SH-SY5Y (cell line): ENCODE results near the gene AP3S1.

Source experiments
- GATA2 ChIP-seq: IDR thresholded peaks from 2 replicates; pipeline ENCODE4 v1.6.1; 2011; ENCODE audit warnings: mild to moderate bottlenecking, low read depth, low read length
- GATA3 ChIP-seq: IDR thresholded peaks from 2 replicates; pipeline ENCODE4 v1.6.1; 2011; ENCODE audit warnings: low read depth, mild to moderate bottlenecking, low read length, moderate library complexity

AP3S1 gene

DNA sequence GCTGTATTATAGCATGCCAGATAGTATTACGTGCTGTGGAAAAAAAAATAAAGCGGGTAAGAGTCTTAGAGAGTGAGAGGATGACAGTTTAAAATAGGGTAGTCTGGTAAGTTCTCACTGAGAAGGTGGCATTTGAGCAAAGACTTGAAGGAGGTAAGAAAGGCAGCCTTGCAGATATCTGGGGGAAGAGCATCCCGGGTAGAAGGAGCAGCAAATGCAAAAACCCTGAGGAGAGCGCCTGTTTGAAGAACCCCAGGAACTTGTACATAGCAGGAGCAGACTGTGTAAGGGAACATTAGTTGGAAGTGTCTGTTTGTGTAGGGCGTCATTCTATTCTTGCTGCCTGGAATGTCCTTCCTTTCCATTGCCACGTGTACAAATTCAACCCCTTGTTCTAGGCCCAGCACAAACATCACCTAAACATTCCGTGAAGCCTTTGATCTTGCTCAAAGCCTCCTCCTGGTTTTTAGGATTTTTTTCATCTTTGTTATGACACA is 2.6 kb downstream of the AP3S1 start:
- TF ChIP-seq GATA3 (no peak), GATA2 (no peak)

GRCh38 chr5:115847290-115847689 is 5.6 kb downstream of the AP3S1 start:
- no peak for TF ChIP-seq GATA3
- no peak for TF ChIP-seq GATA2

DNA sequence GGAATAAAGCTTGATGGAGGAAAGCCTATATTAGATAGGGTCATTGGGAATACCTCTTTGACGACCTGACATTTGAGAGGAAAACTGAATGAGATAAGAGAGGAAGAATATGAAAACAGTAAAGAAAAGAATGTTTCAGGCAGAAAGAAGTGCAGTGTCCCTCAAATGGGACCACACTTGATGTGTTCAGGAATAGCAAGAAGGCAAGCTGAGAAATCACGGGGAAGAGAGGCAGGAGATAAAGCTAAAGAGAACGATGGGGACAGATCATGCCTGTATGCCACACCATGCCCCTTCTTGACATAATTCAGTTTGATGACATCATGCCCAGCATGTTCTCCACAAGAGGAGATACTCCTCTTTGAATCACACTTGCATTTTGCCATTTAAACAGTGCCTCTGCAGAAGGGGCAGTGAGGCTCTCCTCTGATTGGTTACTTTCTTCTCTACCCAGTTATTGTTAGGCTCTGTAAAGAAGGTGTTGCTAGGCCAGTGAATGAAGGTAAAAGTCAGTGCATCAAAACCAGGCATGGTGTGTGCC is 7.6 kb downstream of the AP3S1 start:
- TF ChIP-seq GATA2 (no peak), GATA3 (no peak)

DNA sequence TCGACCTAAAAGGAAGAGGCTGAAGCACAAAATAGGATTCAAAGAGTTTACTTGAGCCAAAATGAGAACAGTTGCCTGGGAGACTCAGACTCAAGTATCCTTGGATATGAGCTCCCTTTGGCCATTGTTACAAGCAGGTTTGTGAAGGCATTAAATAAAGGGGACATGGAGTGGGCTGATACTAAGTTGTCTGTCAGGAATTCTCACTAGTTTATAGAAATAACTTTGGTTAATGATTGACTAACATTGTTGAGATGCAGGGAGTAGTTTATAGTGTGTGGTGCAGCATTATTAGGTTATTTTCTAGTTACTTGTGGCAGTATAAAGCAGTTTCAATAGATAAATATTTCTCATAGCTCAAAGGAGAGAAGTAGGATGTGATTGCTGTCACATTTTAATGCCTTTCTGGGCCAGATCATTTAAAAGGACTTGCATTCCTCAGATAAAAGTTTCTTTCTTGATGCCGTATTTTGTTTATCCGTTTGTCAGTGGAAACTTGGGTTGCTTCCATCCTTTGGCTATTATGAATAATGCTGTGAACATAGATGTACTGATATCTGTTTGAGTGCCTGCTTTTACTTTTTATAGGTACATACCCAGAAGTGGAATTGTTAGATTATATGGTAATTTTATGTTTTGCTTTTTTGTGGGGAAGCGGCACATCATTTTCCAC is 9.1 kb downstream of the AP3S1 start:
- TF ChIP-seq GATA3 (no peak), GATA2 (no peak)

DNA sequence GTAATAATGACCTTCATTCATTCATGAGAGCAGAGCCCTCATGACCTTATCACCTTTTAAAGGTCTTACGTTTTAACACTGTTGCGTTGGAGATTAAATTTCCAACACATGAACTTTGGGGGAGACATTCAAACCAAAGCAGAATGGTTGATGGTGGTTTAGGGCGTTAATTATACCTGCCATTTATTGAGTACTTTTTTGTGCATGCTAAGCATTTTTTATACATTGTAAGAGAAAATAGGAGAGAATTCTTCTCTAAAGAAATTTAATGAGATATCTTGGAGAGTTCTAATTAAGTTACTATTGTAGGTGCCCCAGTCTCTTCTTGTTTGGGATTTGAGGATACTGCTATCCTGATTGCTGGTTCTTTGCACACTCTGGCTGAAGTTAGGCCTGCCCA is 12.4 kb downstream of the AP3S1 start:
- TF ChIP-seq GATA2 (no peak), GATA3 (no peak)

- TF ChIP-seq GATA2 (no peak), GATA3 (no peak)
These were observed 14.2 kb downstream of the AP3S1 start for GRCh38 chr5:115855959-115856358.

- TF ChIP-seq GATA2 (no peak), GATA3 (no peak)
These were observed 15.3 kb downstream of the AP3S1 start for GRCh38 chr5:115857057-115857479.

- no peak for TF ChIP-seq GATA3
- no peak for TF ChIP-seq GATA2
These were observed 16.1 kb downstream of the AP3S1 start for GRCh38 chr5:115857626-115858349.

DNA sequence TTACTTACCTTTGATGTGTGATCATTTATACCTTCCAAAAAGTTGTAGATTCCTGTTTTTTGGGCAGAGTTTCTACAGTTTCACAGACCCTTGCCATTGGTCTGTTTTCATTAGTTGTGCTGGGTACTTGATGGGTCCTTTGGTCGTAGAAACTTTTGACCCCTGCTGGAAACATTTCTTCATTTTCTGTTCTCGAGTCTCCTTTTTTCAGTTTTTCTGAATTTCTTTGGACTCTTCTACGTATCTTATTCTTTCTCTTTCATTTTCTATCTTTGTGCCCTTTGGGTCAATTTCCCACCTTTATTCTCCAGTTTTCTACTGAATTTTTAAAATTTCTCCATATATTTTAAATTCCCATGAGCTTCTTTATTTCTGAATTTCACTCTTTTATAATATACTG is 16.7 kb downstream of the AP3S1 start:
- TF ChIP-seq GATA2 (no peak), GATA3 (no peak)

DNA sequence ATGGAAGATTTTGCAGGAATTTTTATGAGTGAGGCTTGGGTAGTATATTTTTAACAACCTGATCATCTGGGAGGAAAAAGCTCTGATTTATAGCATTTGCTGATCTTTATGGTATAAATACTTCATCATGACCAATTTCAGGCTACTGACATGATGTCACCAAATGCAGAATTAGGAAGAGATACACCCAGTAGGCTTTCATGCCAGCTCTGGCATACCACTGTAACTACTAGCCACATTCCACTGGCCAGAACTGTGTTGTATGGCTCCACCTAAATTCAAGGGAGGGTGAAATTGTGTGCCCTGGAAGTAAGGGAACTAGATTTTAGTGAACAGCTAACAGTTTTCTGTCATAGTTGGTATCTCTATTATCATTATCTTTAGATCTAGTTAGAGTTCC is 17.6 kb downstream of the AP3S1 start:
- TF ChIP-seq GATA3 (no peak), GATA2 (no peak)

DNA sequence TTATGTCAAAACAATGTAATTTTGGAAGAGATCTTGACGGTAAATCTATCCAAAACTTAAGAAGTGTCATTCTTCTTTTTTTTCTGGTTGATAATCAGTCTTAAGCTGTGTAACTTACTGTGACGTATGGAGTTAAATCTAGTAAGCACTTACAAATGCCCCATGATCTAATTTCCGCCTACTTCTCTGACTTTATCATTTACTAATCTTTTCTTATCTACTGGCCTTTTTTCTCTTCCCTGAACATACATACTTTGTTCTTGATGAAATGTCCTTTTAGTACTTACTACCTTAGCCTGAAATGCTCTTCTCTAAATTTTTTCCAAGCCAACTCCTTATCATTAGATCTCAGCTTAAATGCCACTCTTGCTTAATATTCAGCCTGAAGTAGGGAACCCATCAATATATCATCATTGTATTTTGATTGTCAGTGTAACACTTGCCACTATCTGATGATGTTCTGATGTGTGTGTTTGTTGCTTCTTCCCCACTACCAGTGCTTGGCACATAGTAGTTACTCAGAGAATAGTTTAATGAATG is 27.6 kb downstream of the AP3S1 start:
- TF ChIP-seq GATA2 (no peak), GATA3 (0 out of 2 replicates have a peak, but pooled peaks have one; percentile 15)

DNA sequence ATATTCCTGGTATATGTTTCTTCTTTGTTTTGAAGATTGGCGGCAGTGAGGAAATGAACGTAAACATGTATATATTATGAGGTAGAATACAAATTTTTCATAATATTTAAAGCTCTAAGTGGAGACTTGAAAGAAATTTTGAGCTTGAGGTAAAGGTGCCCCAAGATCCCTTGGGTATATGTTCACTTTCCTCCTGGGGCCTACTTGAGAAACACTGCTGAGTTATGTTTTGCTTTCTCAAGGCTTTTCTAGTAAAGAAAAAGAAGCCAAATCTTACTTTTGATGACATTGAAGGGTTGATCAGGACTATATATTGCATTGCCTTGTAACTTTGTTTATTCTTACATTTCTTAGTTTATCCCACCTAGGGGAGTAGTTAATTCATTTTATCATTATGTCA is 30.7 kb downstream of the AP3S1 start:
- no peak for TF ChIP-seq GATA3
- no peak for TF ChIP-seq GATA2

GRCh38 chr5:115873392-115873791 is 31.7 kb downstream of the AP3S1 start:
- TF ChIP-seq GATA3 (no peak), GATA2 (no peak)

DNA sequence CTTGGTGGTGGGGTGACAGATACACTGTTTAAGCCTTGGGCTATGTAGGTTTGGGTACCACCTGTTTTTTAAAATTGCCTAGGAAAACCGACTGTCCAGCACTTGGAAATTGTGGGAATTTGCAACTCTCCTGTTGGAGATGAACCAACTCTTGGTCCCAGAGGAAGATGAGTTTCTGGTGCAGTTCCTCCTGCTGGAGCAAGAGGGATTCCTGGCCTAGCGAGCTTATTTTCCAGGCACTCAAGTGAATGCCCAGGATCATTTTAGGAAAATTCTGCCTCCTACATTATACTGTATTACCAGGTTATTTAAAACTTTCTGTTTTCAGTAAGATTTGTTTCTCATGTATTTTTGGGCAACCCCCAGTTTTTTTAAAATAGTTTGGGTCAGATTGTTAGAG is 33.7 kb downstream of the AP3S1 start:
- TF ChIP-seq GATA2, result no peak
- no peak for TF ChIP-seq GATA3

DNA sequence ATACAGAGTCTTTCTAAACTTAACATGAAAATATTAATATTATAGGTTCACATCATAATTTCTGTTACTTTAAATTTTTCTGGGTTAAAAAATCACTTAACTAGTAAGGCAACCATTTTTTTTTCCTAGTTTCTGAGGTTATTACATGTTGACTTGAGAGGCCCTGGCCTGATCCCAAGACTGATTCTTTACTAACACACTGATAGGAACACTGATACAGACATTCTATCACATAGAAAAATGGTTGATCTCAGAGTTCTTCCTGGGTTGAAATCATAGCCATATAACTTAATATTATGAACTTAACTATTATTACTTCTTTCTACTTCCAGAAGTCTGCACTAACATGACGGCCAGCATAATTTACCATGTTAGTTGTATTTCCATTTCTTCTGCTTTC is 43.0 kb downstream of the AP3S1 start:
- TF ChIP-seq GATA2 (no peak), GATA3 (no peak)

DNA sequence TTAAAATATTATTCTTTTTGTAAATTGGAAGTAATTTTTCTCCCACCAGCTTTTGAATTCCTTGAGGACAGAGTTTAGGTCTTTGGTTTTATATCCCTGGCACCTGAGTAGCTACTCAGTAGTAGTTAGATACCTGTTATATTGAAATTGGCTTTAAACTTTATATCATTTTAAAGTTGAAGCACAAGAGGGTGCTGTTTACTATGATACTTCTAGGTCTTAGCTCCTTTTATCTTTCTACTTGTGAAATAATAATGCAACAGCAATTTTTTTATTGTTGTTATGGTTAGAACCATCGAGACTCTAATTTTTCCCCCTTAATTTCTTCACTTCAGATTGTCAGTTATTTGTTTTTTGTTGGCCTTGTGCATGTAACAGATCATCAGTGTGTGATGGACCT is 46.3 kb downstream of the AP3S1 start:
- TF ChIP-seq GATA2 (no peak), GATA3 (no peak)
